ENCODE results near the gene PIAS2. TPM values are rescaled to one million over a fixed set of nuclear protein-coding genes. Genes with fewer than 3 reads are reported as not detected.

PIAS2 gene
- total and polyA plus RNA-seq, 4 donors: 5.6 to 17.2 (median 9.2) TPM

DNA sequence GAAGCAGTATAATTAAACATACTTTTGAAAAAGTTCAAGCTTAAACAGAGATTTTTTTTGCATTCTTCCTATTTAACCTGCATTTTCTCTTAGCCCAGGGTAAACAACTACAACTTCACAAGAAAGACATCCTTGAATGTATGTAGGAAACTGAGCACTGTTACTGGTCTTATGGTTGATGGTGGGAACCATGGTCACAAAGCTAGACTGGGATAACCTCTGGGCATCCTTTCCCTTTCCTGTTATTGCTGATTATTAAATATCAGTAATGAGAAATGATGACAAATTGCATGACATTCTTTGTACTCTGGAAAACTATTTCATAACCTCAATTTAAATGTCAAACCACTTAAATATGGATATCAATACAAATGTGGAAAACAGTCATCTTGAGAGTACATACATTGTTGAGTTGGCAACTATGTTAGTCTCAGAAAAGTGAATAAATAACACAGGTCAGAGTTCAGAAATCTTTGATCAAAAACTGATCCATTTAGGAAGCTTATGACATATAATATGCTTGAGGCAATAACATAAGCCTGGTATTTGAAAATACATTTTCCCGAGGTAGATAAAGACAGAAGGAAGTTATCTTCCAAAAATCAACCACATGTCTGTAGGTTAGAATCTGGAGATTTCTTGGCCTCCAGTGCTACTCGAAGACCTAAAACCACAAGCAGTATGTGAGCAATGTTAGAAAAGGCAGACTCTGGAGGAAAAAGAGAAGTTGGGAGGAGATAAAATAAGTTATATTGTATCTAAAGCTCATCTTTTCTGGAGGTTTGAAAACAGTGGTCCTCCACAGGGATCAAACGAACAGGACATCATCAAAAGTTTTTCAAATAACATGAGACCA lies 95.2 kb downstream of the PIAS2 start:
- Histone ChIP-seq H3K27ac (ENCODE audit: low read depth in 1 of 2, low read length in 2 of 2) (no peak overlapping the region), H3K36me3 (ENCODE audit: control insufficient read depth in 4 of 4, insufficient read depth in 3 of 4, low read depth in 1 of 4, low read length in 3 of 4) (peaks cover 1 to 10% (median 6%) of the 10 kb centered on the region in 4 donors)
- WGBS: 85% methylated on average over 3 of the region's 3 CpGs

DNA sequence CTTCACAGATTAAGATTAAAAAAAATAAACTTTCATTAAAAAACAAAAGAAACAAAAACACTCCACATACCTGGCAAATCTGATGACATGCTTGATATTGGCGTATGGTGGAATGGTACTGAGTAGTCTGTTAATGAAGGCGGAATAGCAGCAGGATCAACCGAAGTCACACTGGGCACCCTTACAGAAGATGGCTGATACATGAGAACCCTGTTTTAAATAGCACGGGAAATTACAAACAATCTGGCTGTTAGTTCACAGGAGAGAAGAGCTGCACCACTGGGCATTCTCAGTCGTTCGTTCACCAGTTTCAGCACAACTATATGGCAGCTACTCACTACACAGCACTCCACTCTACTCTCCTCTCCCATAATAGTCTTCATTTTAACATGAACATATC lies 96.4 kb downstream of the PIAS2 start:
- Histone ChIP-seq H3K36me3 (ENCODE audit: control insufficient read depth in 4 of 4, insufficient read depth in 3 of 4, low read depth in 1 of 4, low read length in 3 of 4) (peaks cover 0 to 6% (median 3%) of the 10 kb centered on the region in 4 donors), H3K27me3 (ENCODE audit: control insufficient read depth in 4 of 4, insufficient read depth in 4 of 4, low read length in 3 of 4) (no peaks in the 10 kb centered on the region), H3K4me1 (ENCODE audit: control insufficient read depth in 4 of 4, insufficient read depth in 4 of 4, low read length in 3 of 4) (no peaks in the 10 kb centered on the region), H3K9ac (ENCODE audit: low read depth in 1 of 2, low read length in 2 of 2) (no peak overlapping the region), H3K27ac (ENCODE audit: low read depth in 1 of 2, low read length in 2 of 2) (no peak overlapping the region), H3K4me3 (ENCODE audit: low read depth in 1 of 3, low read length in 3 of 3) (no peak overlapping the region), H3K9me3 (ENCODE audit: control insufficient read depth in 4 of 4, low read length in 3 of 4) (no peaks in the 10 kb centered on the region)
- TF ChIP-seq, protein P1, sequence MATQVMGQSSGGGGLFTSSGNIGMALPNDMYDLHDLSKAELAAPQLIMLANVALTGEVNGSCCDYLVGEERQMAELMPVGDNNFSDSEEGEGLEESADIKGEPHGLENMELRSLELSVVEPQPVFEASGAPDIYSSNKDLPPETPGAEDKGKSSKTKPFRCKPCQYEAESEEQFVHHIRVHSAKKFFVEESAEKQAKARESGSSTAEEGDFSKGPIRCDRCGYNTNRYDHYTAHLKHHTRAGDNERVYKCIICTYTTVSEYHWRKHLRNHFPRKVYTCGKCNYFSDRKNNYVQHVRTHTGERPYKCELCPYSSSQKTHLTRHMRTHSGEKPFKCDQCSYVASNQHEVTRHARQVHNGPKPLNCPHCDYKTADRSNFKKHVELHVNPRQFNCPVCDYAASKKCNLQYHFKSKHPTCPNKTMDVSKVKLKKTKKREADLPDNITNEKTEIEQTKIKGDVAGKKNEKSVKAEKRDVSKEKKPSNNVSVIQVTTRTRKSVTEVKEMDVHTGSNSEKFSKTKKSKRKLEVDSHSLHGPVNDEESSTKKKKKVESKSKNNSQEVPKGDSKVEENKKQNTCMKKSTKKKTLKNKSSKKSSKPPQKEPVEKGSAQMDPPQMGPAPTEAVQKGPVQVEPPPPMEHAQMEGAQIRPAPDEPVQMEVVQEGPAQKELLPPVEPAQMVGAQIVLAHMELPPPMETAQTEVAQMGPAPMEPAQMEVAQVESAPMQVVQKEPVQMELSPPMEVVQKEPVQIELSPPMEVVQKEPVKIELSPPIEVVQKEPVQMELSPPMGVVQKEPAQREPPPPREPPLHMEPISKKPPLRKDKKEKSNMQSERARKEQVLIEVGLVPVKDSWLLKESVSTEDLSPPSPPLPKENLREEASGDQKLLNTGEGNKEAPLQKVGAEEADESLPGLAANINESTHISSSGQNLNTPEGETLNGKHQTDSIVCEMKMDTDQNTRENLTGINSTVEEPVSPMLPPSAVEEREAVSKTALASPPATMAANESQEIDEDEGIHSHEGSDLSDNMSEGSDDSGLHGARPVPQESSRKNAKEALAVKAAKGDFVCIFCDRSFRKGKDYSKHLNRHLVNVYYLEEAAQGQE (IDR thresholded peaks at IDR 0.05): no peak
- TF ChIP-seq, protein P2, sequence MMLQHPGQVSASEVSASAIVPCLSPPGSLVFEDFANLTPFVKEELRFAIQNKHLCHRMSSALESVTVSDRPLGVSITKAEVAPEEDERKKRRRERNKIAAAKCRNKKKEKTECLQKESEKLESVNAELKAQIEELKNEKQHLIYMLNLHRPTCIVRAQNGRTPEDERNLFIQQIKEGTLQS (IDR thresholded peaks at IDR 0.05): no peak
- TF ChIP-seq GABPA (IDR thresholded peaks at IDR 0.05 in 1 of 2, conservative IDR thresholded peaks at IDR 0.05 in 1 of 2): no peak
- no peak for TF ChIP-seq FOXA2 (IDR thresholded peaks at IDR 0.05)
- DNase-seq (ENCODE audit: low spot score): no peak
- WGBS: 96% methylated on average over 6 of the region's 6 CpGs

More for the DNA sequence above, 95.2 kb downstream of the PIAS2 start:
- no peak for DNase-seq (ENCODE audit: low spot score)
- TF ChIP-seq, protein P3, sequence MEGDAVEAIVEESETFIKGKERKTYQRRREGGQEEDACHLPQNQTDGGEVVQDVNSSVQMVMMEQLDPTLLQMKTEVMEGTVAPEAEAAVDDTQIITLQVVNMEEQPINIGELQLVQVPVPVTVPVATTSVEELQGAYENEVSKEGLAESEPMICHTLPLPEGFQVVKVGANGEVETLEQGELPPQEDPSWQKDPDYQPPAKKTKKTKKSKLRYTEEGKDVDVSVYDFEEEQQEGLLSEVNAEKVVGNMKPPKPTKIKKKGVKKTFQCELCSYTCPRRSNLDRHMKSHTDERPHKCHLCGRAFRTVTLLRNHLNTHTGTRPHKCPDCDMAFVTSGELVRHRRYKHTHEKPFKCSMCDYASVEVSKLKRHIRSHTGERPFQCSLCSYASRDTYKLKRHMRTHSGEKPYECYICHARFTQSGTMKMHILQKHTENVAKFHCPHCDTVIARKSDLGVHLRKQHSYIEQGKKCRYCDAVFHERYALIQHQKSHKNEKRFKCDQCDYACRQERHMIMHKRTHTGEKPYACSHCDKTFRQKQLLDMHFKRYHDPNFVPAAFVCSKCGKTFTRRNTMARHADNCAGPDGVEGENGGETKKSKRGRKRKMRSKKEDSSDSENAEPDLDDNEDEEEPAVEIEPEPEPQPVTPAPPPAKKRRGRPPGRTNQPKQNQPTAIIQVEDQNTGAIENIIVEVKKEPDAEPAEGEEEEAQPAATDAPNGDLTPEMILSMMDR (IDR thresholded peaks at IDR 0.05; ENCODE audit: low read depth, low read length, missing input control): no peak
- TF ChIP-seq HNF4A (conservative IDR thresholded peaks at IDR 0.05) (no peak), HNF4G (IDR thresholded peaks at IDR 0.05) (no peak), FOXA2 (IDR thresholded peaks at IDR 0.05) (no peak)
- TF ChIP-seq, protein P4, sequence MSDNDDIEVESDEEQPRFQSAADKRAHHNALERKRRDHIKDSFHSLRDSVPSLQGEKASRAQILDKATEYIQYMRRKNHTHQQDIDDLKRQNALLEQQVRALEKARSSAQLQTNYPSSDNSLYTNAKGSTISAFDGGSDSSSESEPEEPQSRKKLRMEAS (IDR thresholded peaks at IDR 0.05): no peak
- TF ChIP-seq, protein P2 (IDR thresholded peaks at IDR 0.05): no peak
- TF ChIP-seq, protein P1 (IDR thresholded peaks at IDR 0.05): no peak
- Histone ChIP-seq H3K4me3 (ENCODE audit: low read depth in 1 of 3, low read length in 3 of 3) (no peak overlapping the region), H3K4me1 (ENCODE audit: control insufficient read depth in 4 of 4, insufficient read depth in 4 of 4, low read length in 3 of 4) (no peaks in the 10 kb centered on the region), H3K9ac (ENCODE audit: low read depth in 1 of 2, low read length in 2 of 2) (no peak overlapping the region), H3K9me3 (ENCODE audit: control insufficient read depth in 4 of 4, low read length in 3 of 4) (no peaks in the 10 kb centered on the region), H3K27me3 (ENCODE audit: control insufficient read depth in 4 of 4, insufficient read depth in 4 of 4, low read length in 3 of 4) (no peaks in the 10 kb centered on the region)

Data from liver (tissue), 9 donors.